PFSK-1 (cell line): ENCODE data around the gene ABLIM2.

Experiments
- POLR2AphosphoS5 ChIP-seq: IDR thresholded peaks from 2 replicates; pipeline ENCODE4 v1.6.1; 2012; ENCODE audit warnings: low read depth, mild to moderate bottlenecking, control low read depth, low read length, moderate library complexity
- REST ChIP-seq, 2 experiments: IDR thresholded peaks; 2 replicates each; pipeline versions ENCODE4 v1.6.1 to v1.8.0; 2011 to 2012; ENCODE audit warnings: low read depth in 2 of 2, low read length in 2 of 2, control low read depth in 1 of 2, inconsistent platforms in 1 of 2, mild to moderate bottlenecking in 1 of 2, moderate library complexity in 1 of 2; ENCODE audit not compliant: insufficient read depth in 1 of 2
- SIN3A ChIP-seq: IDR thresholded peaks from 2 replicates; pipeline ENCODE4 v1.6.1; 2012; ENCODE audit warnings: mild to moderate bottlenecking, low read length, moderate library complexity, borderline replicate concordance; ENCODE audit not compliant: insufficient read depth
- TAF1 ChIP-seq: IDR thresholded peaks from 2 replicates; pipeline ENCODE4 v1.6.1; 2012; ENCODE audit warnings: low read length, control low read depth, borderline replicate concordance; ENCODE audit not compliant: insufficient read depth

- TF ChIP-seq POLR2AphosphoS5 (no peak), TAF1 (no peak), SIN3A (no peak), REST (IDR thresholded peaks at IDR 0.05; ENCODE audit: insufficient read depth in 1 of 2, low read depth in 2 of 2, low read length in 2 of 2) (no peak)
Observed at GRCh38 chr4:8176547-8177399, 18.2 kb upstream of the ABLIM2 start.
